HepG2 (cell line): Measurements from ENCODE around the gene SCFD1. TPM values are rescaled to one million over a fixed set of nuclear protein-coding genes. Genes with fewer than 3 reads are reported as not detected.

ENCODE experiments used
- EZH2 ChIP-seq: conservative IDR thresholded peaks from 2 replicates; pipeline ENCODE4 v1.6.1; 2012; ENCODE audit warnings: mild to moderate bottlenecking, low read depth, low read length, moderate library complexity
- GPN1 ChIP-seq: sonication (generic); formaldehyde crosslinking; IDR thresholded peaks from 2 replicates; pipeline ENCODE4 v1.5.1; 2020; ENCODE audit warnings: missing genetic modification reagents, borderline replicate concordance
- HDAC6 ChIP-seq: fragments of 200-600 bp; sonication (generic); IDR thresholded peaks from 2 replicates; pipeline ENCODE4 v1.7.0; 2017; ENCODE audit warnings: mild to moderate bottlenecking, antibody characterized with exemption, low read length, low read depth
- HNRNPK ChIP-seq: fragments of 200-400 bp; formaldehyde crosslinking; IDR thresholded peaks from 2 replicates; pipeline ENCODE4 v1.6.1; 2018; ENCODE audit warnings: low read length, low read depth, moderate library complexity, mild to moderate bottlenecking; ENCODE audit not compliant: poor library complexity, severe bottlenecking
- JUN ChIP-seq: sonication (generic); formaldehyde crosslinking; IDR thresholded peaks from 2 replicates; pipeline ENCODE4 v1.4.0; 2020; ENCODE audit warnings: mild to moderate bottlenecking, missing genetic modification reagents
- PCBP1 ChIP-seq: fragments of 200-400 bp; formaldehyde crosslinking; IDR thresholded peaks from 2 replicates; pipeline ENCODE4 v1.6.1; 2017; ENCODE audit warnings: mild to moderate bottlenecking, low read depth, low read length, borderline replicate concordance
- TOE1 ChIP-seq: sonication (generic); formaldehyde crosslinking; IDR thresholded peaks from 2 replicates; pipeline ENCODE4 v1.4.0; 2020; ENCODE audit warnings: mild to moderate bottlenecking, missing genetic modification reagents
- ZFP62 ChIP-seq: sonication (generic); formaldehyde crosslinking; IDR thresholded peaks from 2 replicates; pipeline ENCODE4 v1.4.0; 2020; ENCODE audit warnings: missing genetic modification reagents
- ZNF274 ChIP-seq: sonication (generic); formaldehyde crosslinking; IDR thresholded peaks from 2 replicates; pipeline ENCODE4 v1.5.1; 2020; ENCODE audit warnings: mild to moderate bottlenecking, missing genetic modification reagents
- ZNF557 ChIP-seq: sonication (generic); formaldehyde crosslinking; IDR thresholded peaks from 2 replicates; pipeline ENCODE4 v1.4.0; 2020; ENCODE audit warnings: missing genetic modification reagents
- ZNF607 ChIP-seq: sonication (generic); formaldehyde crosslinking; IDR thresholded peaks from 2 replicates; pipeline ENCODE4 v1.5.1; 2020; ENCODE audit warnings: missing genetic modification reagents, mild to moderate bottlenecking, borderline replicate concordance
- ZNF629 ChIP-seq: sonication (generic); formaldehyde crosslinking; conservative IDR thresholded peaks from 2 replicates; pipeline ENCODE4 v1.5.0; 2020; ENCODE audit warnings: missing genetic modification reagents
- ZNF839 ChIP-seq: sonication (generic); formaldehyde crosslinking; IDR thresholded peaks from 2 replicates; pipeline ENCODE4 v1.4.0; 2020; ENCODE audit warnings: missing genetic modification reagents, mild to moderate bottlenecking, borderline replicate concordance
- ZNF891 ChIP-seq: sonication (generic); formaldehyde crosslinking; IDR thresholded peaks from 2 replicates; pipeline ENCODE4 v1.5.0; 2020; ENCODE audit warnings: mild to moderate bottlenecking, missing genetic modification reagents
- polyA plus RNA-seq, 8 experiments: library from polyadenylated mRNA; depleted of rRNA in 3 of 8; stranded (reverse) in 7 of 8; unstranded in 1 of 8; fragments of >200 nt; fragmentation: Illumina TruSeq in 4 of 8; extraction: Trizol in 4 of 8; gene quantifications; 2 replicates each; pipeline versions ENCODE4 v1.2.1 to v1.2.3, GENCODE V29; 2011 to 2016; ENCODE audit warnings: low read depth in 4 of 8, missing spikeins in 1 of 8, mixed read lengths in 1 of 8; ENCODE audit not compliant: insufficient read depth in 1 of 8
- total RNA-seq, 5 experiments: library from RNA; depleted of rRNA; stranded (reverse); fragments of >200 nt; fragmentation: Illumina TruSeq; extraction: Trizol; gene quantifications; 2 replicates each; pipeline ENCODE4 v1.2.3, GENCODE V29; 2016; ENCODE audit warnings: low read depth in 1 of 5
- TF ChIP-seq, protein P1 (sequence below): sonication (generic); formaldehyde crosslinking; IDR thresholded peaks from 2 replicates; pipeline ENCODE4 v1.4.0; 2020; ENCODE audit warnings: missing genetic modification reagents, borderline replicate concordance
- TF ChIP-seq, protein P2 (sequence below): sonication (generic); formaldehyde crosslinking; IDR thresholded peaks from 2 replicates; pipeline ENCODE4 v1.9.0; 2021; ENCODE audit warnings: missing genetic modification reagents, mild to moderate bottlenecking, borderline replicate concordance
- TF ChIP-seq, protein P3 (sequence below): sonication (generic); formaldehyde crosslinking; IDR thresholded peaks from 2 replicates; pipeline ENCODE4 v1.8.0; 2022; ENCODE audit warnings: mild to moderate bottlenecking, missing genetic modification reagents; ENCODE audit not compliant: insufficient replicate concordance
- TF ChIP-seq, protein P4 (sequence below): fragments of 450-650 bp; IDR thresholded peaks from 2 replicates; pipeline ENCODE4 v1.6.1; 2016
- TF ChIP-seq, protein P5 (sequence below): sonication (generic); formaldehyde crosslinking; IDR thresholded peaks from 2 replicates; pipeline ENCODE4 v1.5.1; 2020; ENCODE audit warnings: missing genetic modification reagents, mild to moderate bottlenecking, borderline replicate concordance

SCFD1 gene
- total and polyA plus RNA-seq, 2 of the 13 experiments (the other 11 are each of a cell fraction or from before 2014, with no cell fraction given): 235 to 256 TPM

DNA sequence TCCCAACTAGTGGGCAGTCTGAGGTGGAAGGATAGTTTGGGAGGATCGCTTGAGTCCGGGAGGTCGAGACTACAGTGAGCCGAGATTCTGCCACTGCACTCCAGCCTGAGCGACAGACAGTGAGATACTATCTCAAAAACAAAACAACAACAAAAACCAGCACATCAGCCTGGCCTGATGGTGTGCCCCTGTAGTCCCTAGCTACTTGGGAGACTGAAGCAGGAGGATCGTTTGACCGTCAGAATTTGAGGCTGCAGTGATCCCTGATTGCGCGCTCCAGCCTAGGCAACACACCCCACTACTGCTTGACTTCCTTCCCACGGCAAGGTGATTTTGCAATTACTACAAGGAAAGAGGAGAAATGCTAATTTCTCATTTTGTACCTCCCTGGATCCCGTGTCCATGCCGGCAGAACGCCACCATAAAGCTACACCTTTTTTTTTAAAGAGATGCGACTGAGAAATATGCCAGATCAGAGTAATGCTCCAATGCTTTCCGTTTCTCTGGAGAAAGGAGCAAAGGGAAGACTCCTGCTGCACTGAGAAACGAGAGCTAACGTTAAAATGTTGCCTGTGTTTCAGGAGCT, 672 bp upstream of the SCFD1 start (continued):
- TF ChIP-seq PCBP1: no peak
- TF ChIP-seq ZNF557 (CRISPR knock-in tag): peak; percentile 55; the same call in 1 of the 2 replicates
- TF ChIP-seq ZFP62 (CRISPR knock-in tag): no peak
- TF ChIP-seq, protein P1, sequence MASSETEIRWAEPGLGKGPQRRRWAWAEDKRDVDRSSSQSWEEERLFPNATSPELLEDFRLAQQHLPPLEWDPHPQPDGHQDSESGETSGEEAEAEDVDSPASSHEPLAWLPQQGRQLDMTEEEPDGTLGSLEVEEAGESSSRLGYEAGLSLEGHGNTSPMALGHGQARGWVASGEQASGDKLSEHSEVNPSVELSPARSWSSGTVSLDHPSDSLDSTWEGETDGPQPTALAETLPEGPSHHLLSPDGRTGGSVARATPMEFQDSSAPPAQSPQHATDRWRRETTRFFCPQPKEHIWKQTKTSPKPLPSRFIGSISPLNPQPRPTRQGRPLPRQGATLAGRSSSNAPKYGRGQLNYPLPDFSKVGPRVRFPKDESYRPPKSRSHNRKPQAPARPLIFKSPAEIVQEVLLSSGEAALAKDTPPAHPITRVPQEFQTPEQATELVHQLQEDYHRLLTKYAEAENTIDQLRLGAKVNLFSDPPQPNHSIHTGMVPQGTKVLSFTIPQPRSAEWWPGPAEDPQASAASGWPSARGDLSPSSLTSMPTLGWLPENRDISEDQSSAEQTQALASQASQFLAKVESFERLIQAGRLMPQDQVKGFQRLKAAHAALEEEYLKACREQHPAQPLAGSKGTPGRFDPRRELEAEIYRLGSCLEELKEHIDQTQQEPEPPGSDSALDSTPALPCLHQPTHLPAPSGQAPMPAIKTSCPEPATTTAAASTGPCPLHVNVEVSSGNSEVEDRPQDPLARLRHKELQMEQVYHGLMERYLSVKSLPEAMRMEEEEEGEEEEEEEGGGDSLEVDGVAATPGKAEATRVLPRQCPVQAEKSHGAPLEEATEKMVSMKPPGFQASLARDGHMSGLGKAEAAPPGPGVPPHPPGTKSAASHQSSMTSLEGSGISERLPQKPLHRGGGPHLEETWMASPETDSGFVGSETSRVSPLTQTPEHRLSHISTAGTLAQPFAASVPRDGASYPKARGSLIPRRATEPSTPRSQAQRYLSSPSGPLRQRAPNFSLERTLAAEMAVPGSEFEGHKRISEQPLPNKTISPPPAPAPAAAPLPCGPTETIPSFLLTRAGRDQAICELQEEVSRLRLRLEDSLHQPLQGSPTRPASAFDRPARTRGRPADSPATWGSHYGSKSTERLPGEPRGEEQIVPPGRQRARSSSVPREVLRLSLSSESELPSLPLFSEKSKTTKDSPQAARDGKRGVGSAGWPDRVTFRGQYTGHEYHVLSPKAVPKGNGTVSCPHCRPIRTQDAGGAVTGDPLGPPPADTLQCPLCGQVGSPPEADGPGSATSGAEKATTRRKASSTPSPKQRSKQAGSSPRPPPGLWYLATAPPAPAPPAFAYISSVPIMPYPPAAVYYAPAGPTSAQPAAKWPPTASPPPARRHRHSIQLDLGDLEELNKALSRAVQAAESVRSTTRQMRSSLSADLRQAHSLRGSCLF (CRISPR knock-in tag): no peak
- TF ChIP-seq, protein P2, sequence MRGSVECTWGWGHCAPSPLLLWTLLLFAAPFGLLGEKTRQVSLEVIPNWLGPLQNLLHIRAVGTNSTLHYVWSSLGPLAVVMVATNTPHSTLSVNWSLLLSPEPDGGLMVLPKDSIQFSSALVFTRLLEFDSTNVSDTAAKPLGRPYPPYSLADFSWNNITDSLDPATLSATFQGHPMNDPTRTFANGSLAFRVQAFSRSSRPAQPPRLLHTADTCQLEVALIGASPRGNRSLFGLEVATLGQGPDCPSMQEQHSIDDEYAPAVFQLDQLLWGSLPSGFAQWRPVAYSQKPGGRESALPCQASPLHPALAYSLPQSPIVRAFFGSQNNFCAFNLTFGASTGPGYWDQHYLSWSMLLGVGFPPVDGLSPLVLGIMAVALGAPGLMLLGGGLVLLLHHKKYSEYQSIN (CRISPR knock-in tag): 0 out of 2 replicates have a peak, but pooled peaks have one; percentile 47
- no peak for TF ChIP-seq ZNF274 (CRISPR knock-in tag)
- no peak for TF ChIP-seq ZNF629 (CRISPR knock-in tag)
- TF ChIP-seq, protein P3, sequence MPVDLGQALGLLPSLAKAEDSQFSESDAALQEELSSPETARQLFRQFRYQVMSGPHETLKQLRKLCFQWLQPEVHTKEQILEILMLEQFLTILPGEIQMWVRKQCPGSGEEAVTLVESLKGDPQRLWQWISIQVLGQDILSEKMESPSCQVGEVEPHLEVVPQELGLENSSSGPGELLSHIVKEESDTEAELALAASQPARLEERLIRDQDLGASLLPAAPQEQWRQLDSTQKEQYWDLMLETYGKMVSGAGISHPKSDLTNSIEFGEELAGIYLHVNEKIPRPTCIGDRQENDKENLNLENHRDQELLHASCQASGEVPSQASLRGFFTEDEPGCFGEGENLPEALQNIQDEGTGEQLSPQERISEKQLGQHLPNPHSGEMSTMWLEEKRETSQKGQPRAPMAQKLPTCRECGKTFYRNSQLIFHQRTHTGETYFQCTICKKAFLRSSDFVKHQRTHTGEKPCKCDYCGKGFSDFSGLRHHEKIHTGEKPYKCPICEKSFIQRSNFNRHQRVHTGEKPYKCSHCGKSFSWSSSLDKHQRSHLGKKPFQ (CRISPR knock-in tag): no peak
- TF ChIP-seq HNRNPK: no peak
- TF ChIP-seq EZH2: no peak
- TF ChIP-seq, protein P4, sequence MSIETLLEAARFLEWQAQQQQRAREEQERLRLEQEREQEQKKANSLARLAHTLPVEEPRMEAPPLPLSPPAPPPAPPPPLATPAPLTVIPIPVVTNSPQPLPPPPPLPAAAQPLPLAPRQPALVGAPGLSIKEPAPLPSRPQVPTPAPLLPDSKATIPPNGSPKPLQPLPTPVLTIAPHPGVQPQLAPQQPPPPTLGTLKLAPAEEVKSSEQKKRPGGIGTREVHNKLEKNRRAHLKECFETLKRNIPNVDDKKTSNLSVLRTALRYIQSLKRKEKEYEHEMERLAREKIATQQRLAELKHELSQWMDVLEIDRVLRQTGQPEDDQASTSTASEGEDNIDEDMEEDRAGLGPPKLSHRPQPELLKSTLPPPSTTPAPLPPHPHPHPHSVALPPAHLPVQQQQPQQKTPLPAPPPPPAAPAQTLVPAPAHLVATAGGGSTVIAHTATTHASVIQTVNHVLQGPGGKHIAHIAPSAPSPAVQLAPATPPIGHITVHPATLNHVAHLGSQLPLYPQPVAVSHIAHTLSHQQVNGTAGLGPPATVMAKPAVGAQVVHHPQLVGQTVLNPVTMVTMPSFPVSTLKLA: no peak
- no peak for TF ChIP-seq HDAC6
- no peak for TF ChIP-seq JUN (CRISPR knock-in tag)
- no peak for TF ChIP-seq ZNF839 (CRISPR knock-in tag)
- TF ChIP-seq ZNF607 (CRISPR knock-in tag): no peak
- no peak for TF ChIP-seq ZNF891 (CRISPR knock-in tag)
- no peak for TF ChIP-seq TOE1 (CRISPR knock-in tag)
- TF ChIP-seq, protein P5, sequence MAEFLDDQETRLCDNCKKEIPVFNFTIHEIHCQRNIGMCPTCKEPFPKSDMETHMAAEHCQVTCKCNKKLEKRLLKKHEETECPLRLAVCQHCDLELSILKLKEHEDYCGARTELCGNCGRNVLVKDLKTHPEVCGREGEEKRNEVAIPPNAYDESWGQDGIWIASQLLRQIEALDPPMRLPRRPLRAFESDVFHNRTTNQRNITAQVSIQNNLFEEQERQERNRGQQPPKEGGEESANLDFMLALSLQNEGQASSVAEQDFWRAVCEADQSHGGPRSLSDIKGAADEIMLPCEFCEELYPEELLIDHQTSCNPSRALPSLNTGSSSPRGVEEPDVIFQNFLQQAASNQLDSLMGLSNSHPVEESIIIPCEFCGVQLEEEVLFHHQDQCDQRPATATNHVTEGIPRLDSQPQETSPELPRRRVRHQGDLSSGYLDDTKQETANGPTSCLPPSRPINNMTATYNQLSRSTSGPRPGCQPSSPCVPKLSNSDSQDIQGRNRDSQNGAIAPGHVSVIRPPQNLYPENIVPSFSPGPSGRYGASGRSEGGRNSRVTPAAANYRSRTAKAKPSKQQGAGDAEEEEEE (CRISPR knock-in tag): no peak
- TF ChIP-seq GPN1 (CRISPR knock-in tag): no peak
